Neural cell (in vitro differentiated cells): ENCODE results near the gene OPRM1. TPM values are rescaled to one million over a fixed set of nuclear protein-coding genes. Genes with fewer than 3 reads are reported as not detected.
A peak's percentile ranks its signal among the peaks of the same experiment; 100 is the strongest.

Experiments
- H2AFZ ChIP-seq: fragments of 200-600, 300-800 bp; sonication (generic), shearing (Covaris generic); 2 replicates; pipeline ENCODE4 v1.6.0; 2014; ENCODE audit warnings: low read depth, mild to moderate bottlenecking, antibody characterized with exemption, low read length, moderate library complexity
- H3F3A ChIP-seq: fragments of 200-600 bp; shearing (Covaris generic); 2 replicates; pipeline ENCODE4 v1.6.1; 2016; ENCODE audit warnings: mild to moderate bottlenecking, moderate library complexity, mixed read lengths, antibody characterized with exemption, low read length; ENCODE audit not compliant: insufficient read depth, poor library complexity, severe bottlenecking
- H3K27ac ChIP-seq: fragments of 200-600, 300-800 bp; sonication (generic), shearing (Covaris generic); 2 replicates; pipeline ENCODE4 v1.5.1; 2014; ENCODE audit warnings: mild to moderate bottlenecking, low read length, moderate library complexity
- H3K27me3 ChIP-seq: fragments of 300-800, 200-600 bp; sonication (generic), shearing (Covaris generic); 2 replicates; pipeline ENCODE4 v1.6.0; 2014; ENCODE audit warnings: mild to moderate bottlenecking, low read depth, low read length, moderate library complexity; ENCODE audit not compliant: insufficient read depth
- H3K36me3 ChIP-seq: fragments of 300-800, 200-600 bp; sonication (generic), shearing (Covaris generic); 2 replicates; pipeline ENCODE4 v1.5.1; 2014; ENCODE audit warnings: mild to moderate bottlenecking, antibody characterized with exemption, low read length, moderate library complexity; ENCODE audit not compliant: insufficient read depth
- H3K4me2 ChIP-seq: fragments of 300-800, 200-600 bp; sonication (generic), shearing (Covaris generic); 2 replicates; pipeline ENCODE4 v1.6.0; 2014; ENCODE audit warnings: mild to moderate bottlenecking, low read length
- H3K4me3 ChIP-seq: fragments of 300-800, 200-600 bp; sonication (generic), shearing (Covaris generic); 2 replicates; pipeline ENCODE4 v1.5.1; 2014; ENCODE audit warnings: mild to moderate bottlenecking, low read length, moderate library complexity
- H3K79me2 ChIP-seq: fragments of 200-600 bp; shearing (Covaris generic); replicated peaks from 2 replicates; pipeline ENCODE4 v1.6.0; 2014; ENCODE audit warnings: mild to moderate bottlenecking, low read length, moderate library complexity; ENCODE audit not compliant: insufficient read depth
- H3K9ac ChIP-seq: fragments of 300-800, 200-600 bp; sonication (generic), shearing (Covaris generic); 2 replicates; pipeline ENCODE4 v1.6.1; 2016; ENCODE audit warnings: mild to moderate bottlenecking, low read length, mixed read lengths
- H3K9me2 ChIP-seq: fragments of 200-600 bp; shearing (Covaris generic); 2 replicates; pipeline ENCODE4 v1.6.1; 2016; ENCODE audit warnings: mild to moderate bottlenecking, low read length, mixed read lengths; ENCODE audit not compliant: insufficient read depth
- H3K9me3 ChIP-seq: fragments of 200-600, 300-800 bp; sonication (generic), shearing (Covaris generic); 2 replicates; pipeline ENCODE4 v1.6.1; 2016; ENCODE audit warnings: mild to moderate bottlenecking, mixed run types, low read length, moderate library complexity, mixed read lengths
- H4K20me1 ChIP-seq: fragments of 200-600 bp; shearing (Covaris generic); 2 replicates; pipeline ENCODE4 v1.6.1; 2016; ENCODE audit warnings: mild to moderate bottlenecking, mixed run types; ENCODE audit not compliant: insufficient read depth
- CTCF ChIP-seq: fragments of 450-650 bp; IDR thresholded peaks from 2 replicates; pipeline ENCODE4 v1.5.1; 2014; ENCODE audit warnings: antibody characterized with exemption, mild to moderate bottlenecking, moderate library complexity; ENCODE audit not compliant: poor library complexity, severe bottlenecking
- EP300 ChIP-seq: fragments of 450-650 bp; conservative IDR thresholded peaks from 2 replicates; pipeline ENCODE4 v1.6.1; 2014; ENCODE audit warnings: antibody characterized with exemption, mild to moderate bottlenecking, moderate library complexity; ENCODE audit not compliant: poor library complexity, severe bottlenecking
- EZH2 ChIP-seq: fragments of 200-600, 300-800 bp; shearing (Covaris generic), sonication (generic); IDR thresholded peaks from 2 replicates; pipeline ENCODE4 v1.6.1; 2014; ENCODE audit warnings: antibody characterized with exemption, low read length, borderline replicate concordance, mild to moderate bottlenecking; ENCODE audit not compliant: insufficient read depth, poor library complexity, severe bottlenecking
- MXI1 ChIP-seq: fragments of 450-650 bp; conservative IDR thresholded peaks from 2 replicates; pipeline ENCODE4 v1.6.1; 2014; ENCODE audit warnings: antibody characterized with exemption, mild to moderate bottlenecking; ENCODE audit not compliant: poor library complexity, severe bottlenecking
- POLR2AphosphoS5 ChIP-seq: IDR thresholded peaks from 2 replicates; pipeline ENCODE4 v1.6.1; 2012
- RAD21 ChIP-seq: fragments of 450-650 bp; conservative IDR thresholded peaks from 2 replicates; pipeline ENCODE4 v1.6.1; 2014; ENCODE audit warnings: antibody characterized with exemption, mild to moderate bottlenecking, moderate library complexity
- SMC3 ChIP-seq: fragments of 450-650 bp; conservative IDR thresholded peaks from 2 replicates; pipeline ENCODE4 v1.6.1; 2014; ENCODE audit warnings: antibody characterized with exemption, mild to moderate bottlenecking, moderate library complexity; ENCODE audit not compliant: poor library complexity
- TAF1 ChIP-seq: IDR thresholded peaks from 2 replicates; pipeline ENCODE4 v1.6.1; 2012; ENCODE audit warnings: low read depth
- polyA plus RNA-seq: library from polyadenylated mRNA; depleted of rRNA; stranded (reverse); fragments of >200 nt; gene quantifications from 2 replicates; pipeline ENCODE4 v1.2.3, GENCODE V29; 2014
- TF ChIP-seq, protein P1 (sequence below): IDR thresholded peaks from 2 replicates; pipeline ENCODE4 v1.6.1; 2012; ENCODE audit warnings: borderline replicate concordance

The OPRM1 gene
- polyA plus RNA-seq, 1 donor from 2014 or later = 1.5 TPM

DNA sequence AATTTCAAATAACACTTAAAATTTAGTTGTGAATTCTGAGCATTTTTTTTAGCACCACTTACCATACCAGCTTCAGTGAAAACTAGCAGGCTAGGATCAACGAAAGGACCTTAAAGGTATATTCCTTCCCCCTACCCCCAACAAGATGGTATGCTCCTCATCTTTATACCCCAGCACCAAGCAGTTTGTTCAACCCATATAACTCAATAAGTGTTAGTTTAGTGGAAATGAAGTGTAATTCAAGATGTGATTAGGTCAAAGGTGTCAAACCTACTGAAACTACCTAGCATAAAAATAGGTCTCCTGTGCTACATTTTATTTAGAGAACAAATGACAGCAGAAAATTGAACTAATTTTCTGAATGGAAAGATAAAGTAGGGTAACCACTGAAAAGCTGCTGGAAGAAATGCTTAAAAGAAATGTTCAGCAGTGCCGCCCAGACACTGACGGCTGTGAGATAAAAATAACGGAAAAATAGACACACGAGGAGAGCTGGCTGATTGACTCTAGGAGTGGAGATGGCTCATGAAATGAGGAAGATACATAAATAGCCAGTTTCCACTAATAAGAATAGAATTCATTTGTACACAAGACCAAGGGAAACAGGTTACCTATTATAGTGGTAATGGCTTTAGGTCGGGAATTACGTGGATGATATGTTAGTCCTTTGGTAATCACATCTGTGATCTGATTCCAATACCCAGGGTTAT is 222.8 kb downstream of the OPRM1 start:
- Histone ChIP-seq H3K4me3 (no peak overlapping the region), H3K9me2 (no peaks in the 10 kb centered on the region), H3K79me2 (no peaks in the 10 kb centered on the region), H3F3A (no peaks in the 10 kb centered on the region), H3K4me2 (no peak overlapping the region), H3K36me3 (no peaks in the 10 kb centered on the region), H2AFZ (no peak overlapping the region), H3K9ac (no peak overlapping the region), H3K9me3 (no peaks in the 10 kb centered on the region), H3K27ac (peak overlapping the region; percentile 35), H4K20me1 (no peaks in the 10 kb centered on the region), H3K27me3 (no peaks in the 10 kb centered on the region)
- peak; percentile 8 for TF ChIP-seq CTCF
- no peak for TF ChIP-seq TAF1
- TF ChIP-seq EP300 = no peak

DNA sequence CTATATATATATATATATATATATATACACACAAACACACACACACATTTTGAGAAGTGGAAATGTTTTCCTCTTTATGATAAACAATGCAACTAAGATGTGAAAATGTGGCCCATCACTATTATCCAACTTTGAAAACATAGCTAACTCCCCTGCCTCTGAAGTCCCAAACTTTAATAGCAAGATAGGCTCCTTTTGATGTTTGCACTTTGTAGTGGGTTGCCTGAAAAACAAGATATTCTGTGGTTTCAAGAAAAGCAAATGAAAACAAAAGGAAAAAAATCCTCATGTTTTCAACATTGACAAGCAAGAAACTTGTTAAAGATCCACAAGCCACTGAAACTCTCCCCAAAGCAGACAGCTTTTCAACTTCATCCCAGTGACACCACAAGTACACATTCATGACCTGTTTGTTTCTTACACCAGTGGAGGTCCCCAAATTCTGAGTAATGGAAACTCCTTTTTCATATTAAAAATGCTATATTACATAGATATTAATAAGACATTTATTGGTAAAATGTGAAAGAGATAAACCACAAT is 227.6 kb downstream of the OPRM1 start:
- no peak overlapping the region for H3K27ac ChIP-seq
- H3K9ac ChIP-seq = no peak overlapping the region
- TF ChIP-seq EP300 (no peak), CTCF (no peak), SMC3 (no peak), POLR2AphosphoS5 (no peak), TAF1 (no peak), EZH2 (no peak), RAD21 (no peak), MXI1 (no peak)
- TF ChIP-seq, protein P1, sequence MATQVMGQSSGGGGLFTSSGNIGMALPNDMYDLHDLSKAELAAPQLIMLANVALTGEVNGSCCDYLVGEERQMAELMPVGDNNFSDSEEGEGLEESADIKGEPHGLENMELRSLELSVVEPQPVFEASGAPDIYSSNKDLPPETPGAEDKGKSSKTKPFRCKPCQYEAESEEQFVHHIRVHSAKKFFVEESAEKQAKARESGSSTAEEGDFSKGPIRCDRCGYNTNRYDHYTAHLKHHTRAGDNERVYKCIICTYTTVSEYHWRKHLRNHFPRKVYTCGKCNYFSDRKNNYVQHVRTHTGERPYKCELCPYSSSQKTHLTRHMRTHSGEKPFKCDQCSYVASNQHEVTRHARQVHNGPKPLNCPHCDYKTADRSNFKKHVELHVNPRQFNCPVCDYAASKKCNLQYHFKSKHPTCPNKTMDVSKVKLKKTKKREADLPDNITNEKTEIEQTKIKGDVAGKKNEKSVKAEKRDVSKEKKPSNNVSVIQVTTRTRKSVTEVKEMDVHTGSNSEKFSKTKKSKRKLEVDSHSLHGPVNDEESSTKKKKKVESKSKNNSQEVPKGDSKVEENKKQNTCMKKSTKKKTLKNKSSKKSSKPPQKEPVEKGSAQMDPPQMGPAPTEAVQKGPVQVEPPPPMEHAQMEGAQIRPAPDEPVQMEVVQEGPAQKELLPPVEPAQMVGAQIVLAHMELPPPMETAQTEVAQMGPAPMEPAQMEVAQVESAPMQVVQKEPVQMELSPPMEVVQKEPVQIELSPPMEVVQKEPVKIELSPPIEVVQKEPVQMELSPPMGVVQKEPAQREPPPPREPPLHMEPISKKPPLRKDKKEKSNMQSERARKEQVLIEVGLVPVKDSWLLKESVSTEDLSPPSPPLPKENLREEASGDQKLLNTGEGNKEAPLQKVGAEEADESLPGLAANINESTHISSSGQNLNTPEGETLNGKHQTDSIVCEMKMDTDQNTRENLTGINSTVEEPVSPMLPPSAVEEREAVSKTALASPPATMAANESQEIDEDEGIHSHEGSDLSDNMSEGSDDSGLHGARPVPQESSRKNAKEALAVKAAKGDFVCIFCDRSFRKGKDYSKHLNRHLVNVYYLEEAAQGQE = no peak
- no peak overlapping the region for H3K4me3 ChIP-seq
- no peaks in the 10 kb centered on the region for H3K79me2 ChIP-seq
- no peaks in the 10 kb centered on the region for H3K9me2 ChIP-seq
- H4K20me1 ChIP-seq = no peaks in the 10 kb centered on the region
- H2AFZ ChIP-seq = no peak overlapping the region
- no peaks in the 10 kb centered on the region for H3K9me3 ChIP-seq
- no peaks in the 10 kb centered on the region for H3F3A ChIP-seq
- no peak overlapping the region for H3K4me2 ChIP-seq
- no peaks in the 10 kb centered on the region for H3K27me3 ChIP-seq
- no peaks in the 10 kb centered on the region for H3K36me3 ChIP-seq
